T-helper 1 cell treated with Interleukin-12 subunit alpha and Interleukin-12 subunit beta and Interleukin-4 antibody, amounts not matched to agents 30 μg/mL and 1 μg/mL, for 36 hours (primary cell): Measurements from ENCODE around the gene NCOA1.
"Not testable (repeated sequence)": the region's sequence is repeated elsewhere in the genome, so short reads cannot be mapped to it uniquely, and the experiment has no call there.

Experiments
- H3K27ac Mint-ChIP-seq: one replicate; pipeline ENCODE4 v1.8.0; 2021; ENCODE audit warnings: mild to moderate bottlenecking, mixed read lengths
- H3K27me3 Mint-ChIP-seq: one replicate; pipeline ENCODE4 v1.8.0; 2021; ENCODE audit warnings: low read depth, mixed read lengths
- H3K36me3 Mint-ChIP-seq: one replicate; pipeline ENCODE4 v1.8.0; 2021; ENCODE audit warnings: low read depth, mixed read lengths
- H3K4me1 Mint-ChIP-seq: one replicate; pipeline ENCODE4 v1.8.0; 2021; ENCODE audit warnings: low read depth, mixed read lengths
- H3K4me3 Mint-ChIP-seq: one replicate; pipeline ENCODE4 v1.8.0; 2021; ENCODE audit warnings: mild to moderate bottlenecking, moderate library complexity, mixed read lengths
- H3K9me3 Mint-ChIP-seq: one replicate; pipeline ENCODE4 v1.8.0; 2021; ENCODE audit warnings: mixed read lengths

The NCOA1 gene

DNA sequence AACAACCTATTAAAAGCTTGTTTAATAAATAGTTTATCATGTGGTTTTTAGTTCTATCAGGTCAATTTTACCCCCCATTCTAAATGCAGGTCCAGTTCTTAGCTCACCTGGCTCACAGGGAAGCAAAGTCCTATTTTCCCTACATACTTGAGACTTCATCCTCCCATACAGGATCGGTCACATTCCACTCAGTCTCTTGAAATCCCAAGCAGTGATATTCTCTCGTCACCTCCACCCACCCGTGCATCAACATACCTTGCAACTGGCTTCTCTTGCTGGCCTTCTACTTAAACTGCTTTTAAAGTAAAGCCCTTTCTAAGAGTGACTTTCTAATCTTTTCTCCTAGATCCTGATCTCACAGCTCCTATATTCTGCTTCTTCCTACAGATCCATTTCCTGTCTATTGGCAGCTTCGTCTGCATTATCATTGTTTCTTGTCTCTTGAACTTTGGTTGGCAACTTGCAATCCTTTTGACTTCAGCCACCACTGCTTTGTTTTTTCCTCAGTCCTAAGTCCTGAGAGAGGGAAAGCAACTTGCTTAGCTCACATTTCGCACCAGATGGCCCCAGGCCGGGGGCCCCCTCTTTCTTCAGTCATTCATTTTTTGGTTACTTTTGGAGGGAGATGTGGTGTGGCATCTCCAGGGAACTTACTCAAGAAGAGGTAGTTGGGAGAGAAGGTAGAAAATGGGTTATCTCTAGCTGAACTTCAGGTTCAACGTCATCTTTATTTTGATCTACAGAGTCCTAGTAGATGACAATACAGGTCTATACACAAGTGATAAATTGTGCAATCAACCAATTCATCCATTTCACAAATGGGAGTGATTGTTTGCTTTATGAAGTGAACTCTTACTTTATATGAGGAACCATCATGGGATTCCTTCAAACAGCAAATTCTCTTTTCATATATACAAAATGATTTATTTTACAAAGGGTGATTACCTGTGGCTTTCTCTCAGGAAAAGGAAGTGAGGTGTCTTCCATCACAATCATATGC is 23.9 kb upstream of the NCOA1 start:
- no peaks in the 10 kb centered on the region for H3K36me3 Mint-ChIP-seq
- no peaks in the 10 kb centered on the region for H3K27me3 Mint-ChIP-seq
- no peak overlapping the region for H3K27ac Mint-ChIP-seq
- H3K4me3 Mint-ChIP-seq: no peak overlapping the region
- H3K9me3 Mint-ChIP-seq: no peaks in the 10 kb centered on the region
- no peaks in the 10 kb centered on the region for H3K4me1 Mint-ChIP-seq

DNA sequence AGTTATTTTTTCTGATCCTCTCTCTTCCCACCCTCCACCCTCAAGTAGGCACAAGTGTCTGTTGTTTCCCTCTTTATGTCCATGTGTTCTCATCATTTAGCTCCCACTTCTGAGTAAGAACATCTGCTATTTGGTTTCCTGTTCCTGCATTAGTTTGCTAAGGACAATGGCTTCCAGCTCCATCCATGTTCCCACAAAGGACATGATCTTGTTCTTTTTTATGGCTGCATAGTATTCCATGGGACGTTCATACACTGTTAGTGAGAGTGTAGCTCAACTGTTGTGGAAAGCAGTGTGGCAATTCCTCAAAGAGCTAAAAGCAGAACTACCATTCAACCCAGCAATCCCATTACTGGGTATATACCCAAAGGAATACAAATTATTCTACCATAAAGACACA is 22.6 kb upstream of the NCOA1 start:
- not testable (repeated sequence) for H3K27ac Mint-ChIP-seq, H3K27me3 Mint-ChIP-seq, H3K9me3 Mint-ChIP-seq, H3K36me3 Mint-ChIP-seq, H3K4me1 Mint-ChIP-seq, H3K4me3 Mint-ChIP-seq

- Mint-ChIP-seq H3K4me1 (no peaks in the 10 kb centered on the region), H3K27me3 (no peaks in the 10 kb centered on the region), H3K4me3 (no peak overlapping the region), H3K27ac (no peak overlapping the region), H3K36me3 (no peaks in the 10 kb centered on the region), H3K9me3 (no peaks in the 10 kb centered on the region)
These were observed 21.9 kb upstream of the NCOA1 start for GRCh38 chr2:24469148-24469650.

DNA sequence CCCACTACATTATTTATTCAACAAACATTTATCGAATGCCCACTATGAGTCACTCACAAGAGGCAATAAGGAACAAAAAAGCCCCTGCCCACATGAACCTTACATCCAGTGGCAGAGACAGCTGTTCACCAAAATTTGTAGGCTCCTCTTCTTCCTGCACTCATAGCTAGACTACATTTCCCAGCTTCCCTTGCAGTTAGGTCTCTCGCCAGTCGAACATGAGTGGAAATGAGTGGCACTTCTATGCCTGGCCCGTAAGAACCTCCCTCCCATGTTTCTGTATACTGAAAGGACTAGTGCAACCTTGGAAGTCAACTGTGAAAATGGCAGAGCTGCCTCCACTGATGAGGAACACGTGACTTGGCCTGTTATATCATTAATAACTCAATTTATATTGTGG is 19.4 kb upstream of the NCOA1 start:
- no peaks in the 10 kb centered on the region for H3K27me3 Mint-ChIP-seq
- no peaks in the 10 kb centered on the region for H3K4me1 Mint-ChIP-seq
- no peak overlapping the region for H3K27ac Mint-ChIP-seq
- no peaks in the 10 kb centered on the region for H3K9me3 Mint-ChIP-seq
- H3K4me3 Mint-ChIP-seq: no peak overlapping the region
- H3K36me3 Mint-ChIP-seq: no peaks in the 10 kb centered on the region

GRCh38 chr2:24472416-24472815 is 18.6 kb upstream of the NCOA1 start:
- H3K4me3 Mint-ChIP-seq: no peak overlapping the region
- H3K27ac Mint-ChIP-seq: no peak overlapping the region
- no peaks in the 10 kb centered on the region for H3K4me1 Mint-ChIP-seq
- H3K9me3 Mint-ChIP-seq: no peaks in the 10 kb centered on the region
- H3K36me3 Mint-ChIP-seq: no peaks in the 10 kb centered on the region
- H3K27me3 Mint-ChIP-seq: no peaks in the 10 kb centered on the region

GRCh38 chr2:24473626-24474025 is 17.4 kb upstream of the NCOA1 start:
- H3K9me3 Mint-ChIP-seq: no peaks in the 10 kb centered on the region
- H3K4me3 Mint-ChIP-seq: no peak overlapping the region
- H3K36me3 Mint-ChIP-seq: no peaks in the 10 kb centered on the region
- H3K27me3 Mint-ChIP-seq: no peaks in the 10 kb centered on the region
- no peaks in the 10 kb centered on the region for H3K4me1 Mint-ChIP-seq
- no peak overlapping the region for H3K27ac Mint-ChIP-seq

- H3K4me1 Mint-ChIP-seq: no peaks in the 10 kb centered on the region
- no peaks in the 10 kb centered on the region for H3K9me3 Mint-ChIP-seq
- H3K36me3 Mint-ChIP-seq: no peaks in the 10 kb centered on the region
- H3K27me3 Mint-ChIP-seq: no peaks in the 10 kb centered on the region
- no peak overlapping the region for H3K4me3 Mint-ChIP-seq
- H3K27ac Mint-ChIP-seq: no peak overlapping the region
These were observed 17.0 kb upstream of the NCOA1 start for GRCh38 chr2:24474053-24474452.

DNA sequence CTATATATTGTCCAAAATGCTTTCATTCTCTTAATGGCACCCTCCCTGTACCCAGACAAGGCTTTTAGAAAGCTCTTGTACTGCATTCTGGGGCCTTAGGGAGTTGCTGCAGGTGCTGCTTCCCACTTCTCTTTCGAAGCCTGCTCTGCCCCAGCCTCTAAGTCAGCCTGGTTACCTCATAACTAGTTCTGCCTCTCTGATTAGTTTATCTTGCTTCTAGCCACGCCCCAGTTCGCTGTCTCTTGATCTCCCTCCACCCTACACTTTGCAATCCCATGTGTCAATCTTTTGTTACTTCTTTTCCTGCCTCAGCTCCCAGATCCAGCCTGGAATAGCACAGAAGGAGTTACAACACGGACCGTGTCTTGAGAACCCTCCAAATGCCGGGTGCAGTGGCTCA is 13.8 kb upstream of the NCOA1 start:
- Mint-ChIP-seq H3K27me3 (no peaks in the 10 kb centered on the region), H3K4me3 (no peak overlapping the region), H3K9me3 (peaks cover 7% of the 10 kb centered on the region), H3K4me1 (no peaks in the 10 kb centered on the region), H3K27ac (no peak overlapping the region), H3K36me3 (no peaks in the 10 kb centered on the region)

DNA sequence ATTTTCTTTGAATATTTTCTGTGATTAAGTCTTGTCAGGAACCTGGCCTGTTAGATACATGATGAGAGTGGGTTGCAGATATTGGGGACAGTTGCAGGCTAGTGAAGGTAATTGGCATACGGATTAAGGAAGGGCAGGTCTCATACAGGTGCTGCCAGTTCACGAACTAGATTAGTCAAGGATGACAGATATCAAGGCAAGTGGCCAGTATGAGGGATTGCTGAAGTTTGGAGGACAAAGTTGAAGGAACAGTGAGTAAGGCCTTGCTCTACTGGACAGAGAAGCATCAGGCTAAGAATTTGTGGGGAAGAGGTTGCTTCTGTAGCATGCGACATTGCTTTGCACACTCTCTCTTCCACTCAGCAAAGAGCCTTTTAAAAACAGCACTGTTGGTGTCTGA is 12.8 kb upstream of the NCOA1 start:
- Mint-ChIP-seq H3K9me3 (peaks cover 7% of the 10 kb centered on the region), H3K27ac (no peak overlapping the region), H3K4me1 (no peaks in the 10 kb centered on the region), H3K4me3 (no peak overlapping the region), H3K27me3 (no peaks in the 10 kb centered on the region), H3K36me3 (no peaks in the 10 kb centered on the region)

- H3K27ac Mint-ChIP-seq: no peak overlapping the region
- H3K4me1 Mint-ChIP-seq: no peaks in the 10 kb centered on the region
- H3K27me3 Mint-ChIP-seq: no peaks in the 10 kb centered on the region
- H3K4me3 Mint-ChIP-seq: no peak overlapping the region
- no peaks in the 10 kb centered on the region for H3K36me3 Mint-ChIP-seq
- peaks cover 10% of the 10 kb centered on the region for H3K9me3 Mint-ChIP-seq
These were observed 10.8 kb upstream of the NCOA1 start for GRCh38 chr2:24480245-24480644.

- Mint-ChIP-seq H3K36me3 (no peaks in the 10 kb centered on the region), H3K27me3 (no peaks in the 10 kb centered on the region), H3K9me3 (peaks cover 10% of the 10 kb centered on the region), H3K27ac (no peak overlapping the region), H3K4me3 (no peak overlapping the region), H3K4me1 (no peaks in the 10 kb centered on the region)
These were observed 8.6 kb upstream of the NCOA1 start for GRCh38 chr2:24482251-24482971.

- H3K27me3 Mint-ChIP-seq: no peaks in the 10 kb centered on the region
- H3K27ac Mint-ChIP-seq: no peak overlapping the region
- H3K36me3 Mint-ChIP-seq: no peaks in the 10 kb centered on the region
- H3K4me3 Mint-ChIP-seq: no peak overlapping the region
- no peaks in the 10 kb centered on the region for H3K4me1 Mint-ChIP-seq
- peaks cover 10% of the 10 kb centered on the region for H3K9me3 Mint-ChIP-seq
These were observed 8.1 kb upstream of the NCOA1 start for GRCh38 chr2:24482972-24483300.

DNA sequence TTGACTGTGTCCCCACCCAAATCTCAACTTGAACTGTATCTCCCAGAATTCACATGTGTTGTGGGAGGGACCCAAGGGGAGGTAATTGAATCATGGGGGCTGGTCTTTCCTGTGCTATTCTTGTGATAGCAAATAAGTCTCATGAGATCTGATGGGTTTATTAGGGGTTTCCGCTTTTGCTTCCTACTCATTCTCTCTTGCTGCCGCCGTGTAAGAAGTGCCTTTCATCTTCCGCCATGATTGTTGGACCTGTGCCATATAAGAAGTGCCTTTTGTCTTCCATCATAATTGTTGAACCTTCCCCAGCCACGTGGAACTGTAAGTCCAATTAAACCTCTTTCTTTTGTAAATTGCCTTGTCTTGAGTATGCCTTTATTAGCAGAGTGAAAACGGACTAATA is 6.4 kb upstream of the NCOA1 start:
- not testable (repeated sequence) for H3K4me3 Mint-ChIP-seq

DNA sequence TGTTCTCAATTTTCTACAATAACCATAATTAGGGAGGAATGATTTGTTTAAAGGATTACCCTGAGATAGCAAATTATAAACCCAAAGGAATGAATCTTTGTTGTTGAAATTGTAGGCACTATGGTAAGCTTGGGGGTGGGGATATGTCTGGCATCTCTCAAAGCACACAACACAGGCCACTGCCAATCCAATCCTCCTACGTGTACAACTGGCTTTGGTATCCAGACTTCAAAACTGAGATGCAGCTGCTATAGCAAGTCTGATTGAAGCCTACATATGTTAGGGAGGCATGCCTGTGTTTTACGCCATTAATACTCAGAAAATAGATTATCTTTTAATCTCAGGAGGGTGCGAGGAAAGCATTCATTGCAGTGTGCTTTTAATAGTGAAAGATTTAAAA is 5.9 kb upstream of the NCOA1 start:
- Mint-ChIP-seq H3K4me1 (peaks cover 7% of the 10 kb centered on the region), H3K9me3 (peaks cover 9% of the 10 kb centered on the region), H3K4me3 (no peak overlapping the region), H3K36me3 (no peaks in the 10 kb centered on the region), H3K27me3 (no peaks in the 10 kb centered on the region), H3K27ac (no peak overlapping the region)

More for the DNA sequence above, 6.4 kb upstream of the NCOA1 start:
- not testable (repeated sequence) for H3K36me3 Mint-ChIP-seq, H3K27me3 Mint-ChIP-seq, H3K4me1 Mint-ChIP-seq, H3K9me3 Mint-ChIP-seq, H3K27ac Mint-ChIP-seq

- H3K4me3 Mint-ChIP-seq: no peak overlapping the region
- H3K36me3 Mint-ChIP-seq: no peaks in the 10 kb centered on the region
- H3K27me3 Mint-ChIP-seq: no peaks in the 10 kb centered on the region
- no peak overlapping the region for H3K27ac Mint-ChIP-seq
- peaks cover 3% of the 10 kb centered on the region for H3K9me3 Mint-ChIP-seq
- peaks cover 12% of the 10 kb centered on the region for H3K4me1 Mint-ChIP-seq
These were observed 4.3 kb upstream of the NCOA1 start for GRCh38 chr2:24486636-24487205.
